Ishikawa (cell line): ENCODE measurements around the gene ADGRF3.

Source experiments
- RAD21 ChIP-seq: IDR thresholded peaks from 2 replicates; pipeline ENCODE4 v1.6.1; 2012; ENCODE audit warnings: low read depth
- TAF1 ChIP-seq: IDR thresholded peaks from 2 replicates; pipeline ENCODE4 v1.6.1; 2012; ENCODE audit warnings: low read depth, mild to moderate bottlenecking
- ZBTB7A ChIP-seq: IDR thresholded peaks from 2 replicates; pipeline ENCODE4 v1.6.1; 2012; ENCODE audit warnings: low read depth
- TF ChIP-seq, protein P1 (sequence below): IDR thresholded peaks from 2 replicates; pipeline ENCODE4 v1.6.1; 2012

DNA sequence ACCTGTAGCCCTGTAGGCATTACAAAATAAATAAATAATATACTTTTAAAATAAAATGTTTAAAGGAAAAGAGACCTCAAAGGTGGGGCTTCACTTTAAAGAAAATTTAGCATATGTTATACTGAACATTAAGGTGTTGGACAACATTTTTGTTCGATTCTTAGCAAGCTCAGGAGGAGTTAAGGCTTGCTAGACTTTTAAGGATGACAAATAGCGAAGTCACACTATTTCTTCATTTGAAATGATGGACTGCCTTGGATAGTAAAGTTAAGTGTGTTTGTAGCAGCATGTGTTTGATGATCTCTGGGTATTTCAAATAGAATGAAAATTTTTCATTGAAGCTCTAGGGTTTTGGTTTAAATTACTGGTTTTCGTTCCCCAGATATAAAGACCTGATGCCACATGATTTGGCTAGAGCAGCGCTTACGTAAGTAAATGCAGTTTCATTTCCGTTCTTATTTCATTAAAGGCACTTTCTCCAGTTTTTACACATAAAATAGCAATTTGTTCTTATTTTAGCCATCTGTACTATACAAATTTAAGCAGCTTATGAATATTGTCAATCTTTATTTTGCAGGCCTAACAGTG lies 76.9 kb downstream of the ADGRF3 start:
- TF ChIP-seq, protein P1, sequence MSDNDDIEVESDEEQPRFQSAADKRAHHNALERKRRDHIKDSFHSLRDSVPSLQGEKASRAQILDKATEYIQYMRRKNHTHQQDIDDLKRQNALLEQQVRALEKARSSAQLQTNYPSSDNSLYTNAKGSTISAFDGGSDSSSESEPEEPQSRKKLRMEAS, result no peak
- TF ChIP-seq ZBTB7A (no peak), TAF1 (no peak), RAD21 (no peak)
